ENCODE measurements around the gene OSBPL7.

Gene OSBPL7

GRCh38 chr17:47823519-47823918 lies 1.9 kb upstream of the OSBPL7 start:
- H3K4me3 ChIP-seq (ENCODE audit: low read depth, low read length) = no peak overlapping the region
- DNase-seq (ENCODE audit: low read depth) = no peak
- TF ChIP-seq, protein P1, sequence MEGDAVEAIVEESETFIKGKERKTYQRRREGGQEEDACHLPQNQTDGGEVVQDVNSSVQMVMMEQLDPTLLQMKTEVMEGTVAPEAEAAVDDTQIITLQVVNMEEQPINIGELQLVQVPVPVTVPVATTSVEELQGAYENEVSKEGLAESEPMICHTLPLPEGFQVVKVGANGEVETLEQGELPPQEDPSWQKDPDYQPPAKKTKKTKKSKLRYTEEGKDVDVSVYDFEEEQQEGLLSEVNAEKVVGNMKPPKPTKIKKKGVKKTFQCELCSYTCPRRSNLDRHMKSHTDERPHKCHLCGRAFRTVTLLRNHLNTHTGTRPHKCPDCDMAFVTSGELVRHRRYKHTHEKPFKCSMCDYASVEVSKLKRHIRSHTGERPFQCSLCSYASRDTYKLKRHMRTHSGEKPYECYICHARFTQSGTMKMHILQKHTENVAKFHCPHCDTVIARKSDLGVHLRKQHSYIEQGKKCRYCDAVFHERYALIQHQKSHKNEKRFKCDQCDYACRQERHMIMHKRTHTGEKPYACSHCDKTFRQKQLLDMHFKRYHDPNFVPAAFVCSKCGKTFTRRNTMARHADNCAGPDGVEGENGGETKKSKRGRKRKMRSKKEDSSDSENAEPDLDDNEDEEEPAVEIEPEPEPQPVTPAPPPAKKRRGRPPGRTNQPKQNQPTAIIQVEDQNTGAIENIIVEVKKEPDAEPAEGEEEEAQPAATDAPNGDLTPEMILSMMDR (IDR thresholded peaks at IDR 0.05; ENCODE audit: insufficient read depth, low read depth, low read length, missing control alignments) = no peak

GRCh38 chr17:47822785-47823184 lies 1.2 kb upstream of the OSBPL7 start:
- TF ChIP-seq, protein P1 (IDR thresholded peaks at IDR 0.05; ENCODE audit: insufficient read depth, low read depth, low read length, missing control alignments) = no peak
- no peak overlapping the region for H3K4me3 ChIP-seq (ENCODE audit: low read depth, low read length)
- no peak for DNase-seq (ENCODE audit: low read depth)

DNA sequence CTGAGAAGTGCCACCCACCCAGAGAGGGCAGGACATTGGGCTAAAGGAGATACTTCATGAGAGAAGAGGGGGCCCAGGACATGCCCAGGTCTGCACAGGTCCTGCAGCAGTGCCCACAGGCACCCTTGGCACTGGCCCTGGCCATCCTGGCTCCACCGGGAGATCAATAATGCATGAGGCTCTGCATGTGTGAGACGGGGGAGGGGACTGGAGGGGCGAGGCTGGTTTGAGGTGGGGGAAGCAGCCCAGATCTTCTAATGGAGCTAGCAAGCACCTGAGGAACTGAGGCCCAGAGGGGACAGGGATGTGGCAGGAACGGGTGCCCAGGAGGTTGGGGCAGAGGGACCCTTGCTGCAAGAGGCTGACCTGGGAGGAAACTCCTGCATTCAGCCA lies 567 bp downstream of the OSBPL7 start:
- DNase-seq (ENCODE audit: low read depth) = no peak
- H3K4me3 ChIP-seq (ENCODE audit: low read depth, low read length) = peak overlapping the region; percentile 94
- TF ChIP-seq, protein P1 (IDR thresholded peaks at IDR 0.05; ENCODE audit: insufficient read depth, low read depth, low read length, missing control alignments) = no peak

GRCh38 chr17:47820033-47820789 lies 1.4 kb downstream of the OSBPL7 start:
- H3K4me3 ChIP-seq (ENCODE audit: low read depth, low read length) = no peak overlapping the region; the same call in 1 of the 2 replicates
- no peak for DNase-seq (ENCODE audit: low read depth)
- TF ChIP-seq, protein P1 (IDR thresholded peaks at IDR 0.05; ENCODE audit: insufficient read depth, low read depth, low read length, missing control alignments) = no peak

GRCh38 chr17:47819475-47819874 lies 2.1 kb downstream of the OSBPL7 start:
- no peak overlapping the region for H3K4me3 ChIP-seq (ENCODE audit: low read depth, low read length)
- DNase-seq (ENCODE audit: low read depth) = no peak
- TF ChIP-seq, protein P1 (IDR thresholded peaks at IDR 0.05; ENCODE audit: insufficient read depth, low read depth, low read length, missing control alignments) = no peak

GRCh38 chr17:47818002-47818695 lies 3.4 kb downstream of the OSBPL7 start:
- TF ChIP-seq, protein P1 (IDR thresholded peaks at IDR 0.05; ENCODE audit: insufficient read depth, low read depth, low read length, missing control alignments) = no peak
- no peak overlapping the region for H3K4me3 ChIP-seq (ENCODE audit: low read depth, low read length)
- DNase-seq (ENCODE audit: low read depth) = no peak
